ENCODE measurements around the gene ATP2C1. TPM values are rescaled to one million over a fixed set of nuclear protein-coding genes. Genes with fewer than 3 reads are reported as not detected.
A peak's percentile ranks its signal among the peaks of the same experiment; 100 is the strongest.

The ATP2C1 gene
- total RNA-seq, 2 donors from 2014 or later: 76.8 to 81.3 TPM

- peaks cover 15% of the 10 kb centered on the region for H3K4me1 Mint-ChIP-seq
- TF ChIP-seq CTCF (conservative IDR thresholded peaks at IDR 0.05): no peak
- H3K27me3 ChIP-seq (ENCODE audit: control insufficient read depth, insufficient read depth, low read length, poor library complexity, severe bottlenecking): no peaks in the 10 kb centered on the region
- no peak overlapping the region for H3K4me3 ChIP-seq (ENCODE audit: low read length)
- no peaks in the 10 kb centered on the region for H3K9me3 ChIP-seq (ENCODE audit: control insufficient read depth, low read length)
- no peak for DNase-seq
- no peak overlapping the region for H3K27ac ChIP-seq (ENCODE audit: low read depth, low read length)
- no peak overlapping the region for H3K4me3 Mint-ChIP-seq
- H3K27ac Mint-ChIP-seq: no peak overlapping the region
- H3K9me3 Mint-ChIP-seq: no peaks in the 10 kb centered on the region
- no peaks in the 10 kb centered on the region for H3K36me3 ChIP-seq (ENCODE audit: control insufficient read depth, insufficient read depth, low read length)
- no peaks in the 10 kb centered on the region for H3K27me3 Mint-ChIP-seq (ENCODE audit: insufficient read depth)
- H3K4me1 ChIP-seq (ENCODE audit: control insufficient read depth, insufficient read depth, low read length): no peaks in the 10 kb centered on the region
- 80 to 87% methylated on average over 1 of the region's 1 CpG for WGBS, 2 experiments (ENCODE audit: insufficient coverage in 1 of 2, insufficient read length in 1 of 2)
- H3K9ac ChIP-seq (ENCODE audit: extremely low read depth, low read length, poor library complexity, severe bottlenecking): no peak overlapping the region
- no peaks in the 10 kb centered on the region for H3K36me3 Mint-ChIP-seq (ENCODE audit: low read depth)
Observed at GRCh38 chr3:130849091-130849552, 44.8 kb upstream of the ATP2C1 start.

- peak overlapping the region; percentile 62 for H3K27ac ChIP-seq (ENCODE audit: low read depth, low read length)
- no peaks in the 10 kb centered on the region for H3K27me3 ChIP-seq (ENCODE audit: control insufficient read depth, insufficient read depth, low read length, poor library complexity, severe bottlenecking)
- no peaks in the 10 kb centered on the region for H3K36me3 Mint-ChIP-seq (ENCODE audit: low read depth)
- H3K4me3 ChIP-seq (ENCODE audit: low read length): no peak overlapping the region
- no peak for DNase-seq
- no peaks in the 10 kb centered on the region for H3K4me1 ChIP-seq (ENCODE audit: control insufficient read depth, insufficient read depth, low read length)
- no peaks in the 10 kb centered on the region for H3K9me3 Mint-ChIP-seq
- WGBS, 2 experiments (ENCODE audit: insufficient coverage in 1 of 2, insufficient read length in 1 of 2): 75 to 91% methylated on average over 4 to 8 of the region's 8 CpGs
- H3K36me3 ChIP-seq (ENCODE audit: control insufficient read depth, insufficient read depth, low read length): no peaks in the 10 kb centered on the region
- TF ChIP-seq CTCF (conservative IDR thresholded peaks at IDR 0.05): no peak
- H3K9ac ChIP-seq (ENCODE audit: extremely low read depth, low read length, poor library complexity, severe bottlenecking): no peak overlapping the region
- H3K4me3 Mint-ChIP-seq: no peak overlapping the region
- no peaks in the 10 kb centered on the region for H3K9me3 ChIP-seq (ENCODE audit: control insufficient read depth, low read length)
- H3K27me3 Mint-ChIP-seq (ENCODE audit: insufficient read depth): peaks cover 2% of the 10 kb centered on the region
- H3K4me1 Mint-ChIP-seq: peaks cover 15% of the 10 kb centered on the region
- no peak overlapping the region for H3K27ac Mint-ChIP-seq
Observed at GRCh38 chr3:130850044-130850797, 43.7 kb upstream of the ATP2C1 start.

- H3K4me1 ChIP-seq (ENCODE audit: control insufficient read depth, insufficient read depth, low read length): no peaks in the 10 kb centered on the region
- no peak for TF ChIP-seq CTCF (conservative IDR thresholded peaks at IDR 0.05)
- H3K9me3 ChIP-seq (ENCODE audit: control insufficient read depth, low read length): no peaks in the 10 kb centered on the region
- no peaks in the 10 kb centered on the region for H3K36me3 ChIP-seq (ENCODE audit: control insufficient read depth, insufficient read depth, low read length)
- no peak overlapping the region for H3K27ac ChIP-seq (ENCODE audit: low read depth, low read length)
- no peak overlapping the region for H3K9ac ChIP-seq (ENCODE audit: extremely low read depth, low read length, poor library complexity, severe bottlenecking)
- DNase-seq: no peak
- peaks cover 15% of the 10 kb centered on the region for H3K4me1 Mint-ChIP-seq
- WGBS, 2 experiments (ENCODE audit: insufficient coverage in 1 of 2, insufficient read length in 1 of 2): 90 to 98% methylated on average over 7 of the region's 7 CpGs
- no peak overlapping the region for H3K4me3 ChIP-seq (ENCODE audit: low read length)
- peaks cover 2% of the 10 kb centered on the region for H3K27me3 Mint-ChIP-seq (ENCODE audit: insufficient read depth)
- no peaks in the 10 kb centered on the region for H3K36me3 Mint-ChIP-seq (ENCODE audit: low read depth)
- H3K9me3 Mint-ChIP-seq: no peaks in the 10 kb centered on the region
- H3K4me3 Mint-ChIP-seq: no peak overlapping the region
- no peaks in the 10 kb centered on the region for H3K27me3 ChIP-seq (ENCODE audit: control insufficient read depth, insufficient read depth, low read length, poor library complexity, severe bottlenecking)
- H3K27ac Mint-ChIP-seq: no peak overlapping the region
Observed at GRCh38 chr3:130850843-130851242, 43.0 kb upstream of the ATP2C1 start.

Measured in endodermal cell (in vitro differentiated cells).